SK-MEL-5 (cell line): ENCODE data around the gene MXD4. TPM values are rescaled to one million over a fixed set of nuclear protein-coding genes. Genes with fewer than 3 reads are reported as not detected.
A peak's percentile ranks its signal among the peaks of the same experiment; 100 is the strongest.

Source experiments
- DNase-seq: peaks from one replicate; pipeline ENCODE4 v3.0.0-alpha.2; 2016; ENCODE audit warnings: low read depth, low spot score
- in situ Hi-C: cut with HindIII; loops from 2 replicates; pipeline ENCODE4 v1.10.0; 2016; ENCODE audit warnings: low sequenced_read_pairs, high pct_unique_total_duplicates, low pct_unique_long_range_greater_than_20kb
- polyA plus RNA-seq, 2 experiments: library from polyadenylated mRNA; depleted of rRNA; stranded (reverse); fragments of >200 nt; gene quantifications; 2 replicates each; pipeline ENCODE4 v1.2.3, GENCODE V29; 2015
- total RNA-seq: library from RNA; depleted of rRNA; stranded (reverse); fragments of >200 nt; shearing (Covaris generic); gene quantifications from 2 replicates; pipeline ENCODE4 v1.2.3, GENCODE V29; 2014; rRNA removed

MXD4 gene
- total RNA-seq = 9.7 and 10.9 TPM in 2 replicates
- polyA plus RNA-seq (2015; cell fraction: cytosol; rRNA removed) = 12.4 and 13.6 TPM in 2 replicates
- polyA plus RNA-seq (2015; cell fraction: nucleus; rRNA removed) = 16.6 and 26.5 TPM in 2 replicates

GRCh38 chr4:2261853-2262144 lies at the start of gene MXD4:
MXD4 (minus strand) TSS chr4:2262109; CDS start chr4:2261980, 129 bp downstream.
- DNase-seq = no peak
- in situ Hi-C loops = no loop called here

- in situ Hi-C loops = no loop called here
- DNase-seq = no peak
Measured at GRCh38 chr4:2306773-2307410, 45.0 kb upstream of the MXD4 start.

GRCh38 chr4:2305766-2306501 lies 44.0 kb upstream of the MXD4 start:
- in situ Hi-C loops = no loop called here

GRCh38 chr4:2304877-2305561 lies 43.1 kb upstream of the MXD4 start:
- DNase-seq = no peak
- in situ Hi-C loops = no loop called here

More at GRCh38 chr4:2305766-2306501, 44.0 kb upstream of the MXD4 start:
- DNase-seq = no peak

GRCh38 chr4:2304321-2304876 lies 42.5 kb upstream of the MXD4 start:
- in situ Hi-C loops = no loop called here
- no peak for DNase-seq

- in situ Hi-C loops = no loop called here
- DNase-seq = no peak
Measured at GRCh38 chr4:2303686-2304320, 41.9 kb upstream of the MXD4 start.

- in situ Hi-C loops = no loop called here
- no peak for DNase-seq
Measured at GRCh38 chr4:2303121-2303685, 41.3 kb upstream of the MXD4 start.

GRCh38 chr4:2302387-2303119 lies 40.6 kb upstream of the MXD4 start:
- in situ Hi-C loops = no loop called here

GRCh38 chr4:2301806-2302205 lies 39.9 kb upstream of the MXD4 start:
- DNase-seq = no peak
- in situ Hi-C loops = no loop called here

More at GRCh38 chr4:2302387-2303119, 40.6 kb upstream of the MXD4 start:
- DNase-seq = peak; percentile 13

- in situ Hi-C loops = no loop called here
- no peak for DNase-seq
Measured at GRCh38 chr4:2301225-2301642, 39.3 kb upstream of the MXD4 start.

- in situ Hi-C loops = no loop called here
- DNase-seq = no peak
Measured at GRCh38 chr4:2300431-2301224, 38.7 kb upstream of the MXD4 start.

- DNase-seq = no peak
- in situ Hi-C loops = no loop called here
Measured at GRCh38 chr4:2299794-2300193, 37.9 kb upstream of the MXD4 start.

GRCh38 chr4:2298532-2298991 lies 36.7 kb upstream of the MXD4 start:
- no peak for DNase-seq
- in situ Hi-C loops = no loop called here

GRCh38 chr4:2297606-2298531 lies 36.0 kb upstream of the MXD4 start:
- in situ Hi-C loops = no loop called here
- no peak for DNase-seq
